Measurements from ENCODE around the gene DOCK4.

Gene DOCK4

DNA sequence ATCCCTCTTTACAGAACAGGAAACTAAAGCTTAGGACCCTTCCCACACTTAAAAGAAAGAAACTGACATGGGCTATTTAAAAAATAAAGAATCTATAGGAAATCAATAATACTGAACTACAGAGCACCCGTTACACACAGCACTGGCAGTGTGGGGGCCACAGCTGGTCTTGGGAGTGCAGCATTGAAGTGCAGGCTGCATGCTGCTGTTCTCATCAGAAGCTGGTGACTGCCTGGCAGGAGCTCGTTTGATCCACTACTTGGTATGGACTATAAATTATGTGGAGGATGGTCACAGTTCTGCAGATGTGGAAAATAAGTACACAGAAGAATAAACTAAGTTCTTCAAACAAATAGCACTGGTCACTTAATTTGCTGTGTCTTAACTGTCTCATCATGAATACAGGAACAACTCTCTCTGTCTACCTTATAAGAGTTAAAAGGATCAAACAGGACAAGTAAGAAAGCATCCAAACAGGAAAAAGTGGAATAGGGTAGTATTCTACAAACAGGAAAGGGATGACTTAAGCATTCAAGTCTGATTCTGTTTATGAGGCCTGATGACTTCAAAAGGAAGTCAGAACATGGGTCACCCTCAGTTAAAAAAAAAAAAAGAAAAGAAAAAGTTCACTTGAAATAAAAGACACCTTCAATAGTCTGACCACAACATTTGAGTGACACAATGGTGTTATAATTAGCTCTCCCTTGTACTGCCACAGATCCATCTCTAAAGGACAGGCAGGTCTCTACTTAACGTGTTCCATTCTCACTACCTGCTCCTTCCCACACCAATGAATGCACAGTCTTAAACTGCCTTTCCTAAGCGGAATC, 21.0 kb downstream of the DOCK4 start:
- Histone ChIP-seq H3K4me1 (ENCODE audit: control insufficient read depth, insufficient read depth, low read length) (no peaks in the 10 kb centered on the region), H3K36me3 (ENCODE audit: control insufficient read depth, insufficient read depth, low read length, severe bottlenecking) (no peaks in the 10 kb centered on the region), H3K27me3 (replicated peaks; ENCODE audit: control insufficient read depth, insufficient read depth, low read length) (no peaks in the 10 kb centered on the region), H3K4me3 (ENCODE audit: low read length) (no peak overlapping the region), H3K9me3 (ENCODE audit: control insufficient read depth, low read length) (no peaks in the 10 kb centered on the region), H3K9ac (ENCODE audit: low read length) (no peak overlapping the region)
- DNase-seq (ENCODE audit: low read depth) = no peak

DNA sequence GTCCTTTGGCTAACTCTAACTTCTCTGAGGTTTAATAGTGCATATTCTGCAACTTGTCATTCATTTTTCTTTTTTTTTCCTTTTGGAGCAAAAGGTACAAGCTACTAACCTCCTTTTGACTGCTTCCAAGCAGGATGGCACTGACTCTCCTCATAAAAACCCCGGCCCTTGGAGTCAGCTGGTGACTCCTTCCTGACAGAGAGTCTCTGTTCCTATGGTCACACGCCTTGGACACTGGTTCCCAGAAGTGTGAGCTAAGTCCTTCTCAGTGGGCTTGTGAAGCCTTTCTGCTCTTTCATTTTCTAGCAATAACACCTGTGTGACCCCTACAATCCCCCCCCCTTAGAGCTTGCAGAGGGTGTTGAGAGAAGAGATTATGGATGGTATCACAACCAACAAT, 21.7 kb downstream of the DOCK4 start:
- Histone ChIP-seq H3K27me3 (replicated peaks; ENCODE audit: control insufficient read depth, insufficient read depth, low read length) (no peaks in the 10 kb centered on the region), H3K9me3 (ENCODE audit: control insufficient read depth, low read length) (no peaks in the 10 kb centered on the region), H3K4me3 (ENCODE audit: low read length) (no peak overlapping the region), H3K9ac (ENCODE audit: low read length) (no peak overlapping the region), H3K4me1 (ENCODE audit: control insufficient read depth, insufficient read depth, low read length) (no peaks in the 10 kb centered on the region), H3K36me3 (ENCODE audit: control insufficient read depth, insufficient read depth, low read length, severe bottlenecking) (no peaks in the 10 kb centered on the region)
- DNase-seq (ENCODE audit: low read depth) = no peak

DNA sequence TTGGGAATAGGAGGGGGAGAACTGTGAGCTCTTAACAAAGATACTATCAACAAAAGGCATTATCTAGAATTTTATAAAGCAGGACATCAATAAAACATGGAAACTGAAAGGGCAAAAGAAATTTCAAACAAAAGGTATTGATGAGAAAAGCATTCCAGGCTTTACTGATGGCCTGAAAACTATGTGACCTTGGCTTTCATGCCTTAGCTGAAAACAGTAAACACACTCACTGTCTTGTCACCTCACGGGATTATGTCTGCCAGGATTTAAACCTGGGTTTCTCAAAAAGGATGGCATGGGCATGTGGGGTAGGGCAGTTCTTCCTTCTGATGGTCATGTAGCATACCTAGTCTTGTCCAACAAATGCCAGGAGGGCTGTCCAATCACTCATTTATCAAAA, 22.9 kb downstream of the DOCK4 start:
- Histone ChIP-seq H3K9ac (ENCODE audit: low read length) (no peak overlapping the region), H3K9me3 (ENCODE audit: control insufficient read depth, low read length) (no peaks in the 10 kb centered on the region), H3K4me3 (ENCODE audit: low read length) (no peak overlapping the region), H3K27me3 (replicated peaks; ENCODE audit: control insufficient read depth, insufficient read depth, low read length) (no peaks in the 10 kb centered on the region), H3K4me1 (ENCODE audit: control insufficient read depth, insufficient read depth, low read length) (no peaks in the 10 kb centered on the region), H3K36me3 (ENCODE audit: control insufficient read depth, insufficient read depth, low read length, severe bottlenecking) (no peaks in the 10 kb centered on the region)
- no peak for DNase-seq (ENCODE audit: low read depth)

DNA sequence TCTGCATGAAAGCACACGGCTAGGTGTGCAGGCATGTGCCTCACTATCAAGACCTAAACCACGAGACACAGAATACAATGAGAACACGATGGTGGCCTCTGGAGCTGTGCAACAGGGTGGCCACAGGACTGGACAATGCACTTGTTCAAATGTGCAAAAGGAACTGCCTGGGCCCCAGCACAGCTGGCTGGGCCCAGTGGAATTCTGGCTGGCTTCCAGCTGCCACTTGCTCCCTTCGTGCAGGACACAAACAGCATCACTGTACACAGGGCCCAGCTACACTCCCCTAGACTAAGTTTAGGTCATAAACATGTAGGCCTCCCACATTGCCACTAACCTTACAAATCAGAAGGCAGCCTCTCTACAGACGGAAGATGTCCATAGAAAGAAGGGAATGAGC, 23.4 kb downstream of the DOCK4 start:
- DNase-seq (ENCODE audit: low read depth) = no peak
- H3K36me3 ChIP-seq (ENCODE audit: control insufficient read depth, insufficient read depth, low read length, severe bottlenecking) = no peaks in the 10 kb centered on the region

DNA sequence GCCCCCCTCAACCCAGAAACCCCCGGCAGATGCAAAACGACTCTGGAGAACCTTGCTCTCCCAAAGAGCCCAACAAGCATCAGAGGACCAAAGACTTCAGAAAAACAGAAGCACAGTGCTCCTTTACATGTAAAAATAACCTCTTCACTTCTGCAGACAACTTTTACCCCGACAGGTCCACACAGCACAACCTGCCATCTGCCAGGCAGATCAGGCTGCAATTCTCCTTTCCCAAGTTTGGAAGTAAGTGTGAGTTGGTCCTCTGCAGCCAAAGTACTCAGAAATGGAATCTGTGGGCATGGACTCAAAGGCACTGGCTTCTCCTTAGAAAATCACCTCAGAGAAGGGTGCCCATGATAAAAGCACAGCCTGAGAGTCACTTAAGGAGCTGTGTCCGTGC, 26.0 kb downstream of the DOCK4 start:
- Histone ChIP-seq H3K9ac (ENCODE audit: low read length) (no peak overlapping the region), H3K9me3 (ENCODE audit: control insufficient read depth, low read length) (no peaks in the 10 kb centered on the region), H3K4me3 (ENCODE audit: low read length) (no peak overlapping the region), H3K36me3 (ENCODE audit: control insufficient read depth, insufficient read depth, low read length, severe bottlenecking) (no peaks in the 10 kb centered on the region), H3K4me1 (ENCODE audit: control insufficient read depth, insufficient read depth, low read length) (no peaks in the 10 kb centered on the region), H3K27me3 (replicated peaks; ENCODE audit: control insufficient read depth, insufficient read depth, low read length) (no peaks in the 10 kb centered on the region)
- DNase-seq (ENCODE audit: low read depth) = no peak

More for the DNA sequence above, 23.4 kb downstream of the DOCK4 start:
- no peak overlapping the region for H3K9ac ChIP-seq (ENCODE audit: low read length)
- H3K4me1 ChIP-seq (ENCODE audit: control insufficient read depth, insufficient read depth, low read length) = no peaks in the 10 kb centered on the region
- no peaks in the 10 kb centered on the region for H3K27me3 ChIP-seq (replicated peaks; ENCODE audit: control insufficient read depth, insufficient read depth, low read length)
- H3K4me3 ChIP-seq (ENCODE audit: low read length) = no peak overlapping the region
- no peaks in the 10 kb centered on the region for H3K9me3 ChIP-seq (ENCODE audit: control insufficient read depth, low read length)

DNA sequence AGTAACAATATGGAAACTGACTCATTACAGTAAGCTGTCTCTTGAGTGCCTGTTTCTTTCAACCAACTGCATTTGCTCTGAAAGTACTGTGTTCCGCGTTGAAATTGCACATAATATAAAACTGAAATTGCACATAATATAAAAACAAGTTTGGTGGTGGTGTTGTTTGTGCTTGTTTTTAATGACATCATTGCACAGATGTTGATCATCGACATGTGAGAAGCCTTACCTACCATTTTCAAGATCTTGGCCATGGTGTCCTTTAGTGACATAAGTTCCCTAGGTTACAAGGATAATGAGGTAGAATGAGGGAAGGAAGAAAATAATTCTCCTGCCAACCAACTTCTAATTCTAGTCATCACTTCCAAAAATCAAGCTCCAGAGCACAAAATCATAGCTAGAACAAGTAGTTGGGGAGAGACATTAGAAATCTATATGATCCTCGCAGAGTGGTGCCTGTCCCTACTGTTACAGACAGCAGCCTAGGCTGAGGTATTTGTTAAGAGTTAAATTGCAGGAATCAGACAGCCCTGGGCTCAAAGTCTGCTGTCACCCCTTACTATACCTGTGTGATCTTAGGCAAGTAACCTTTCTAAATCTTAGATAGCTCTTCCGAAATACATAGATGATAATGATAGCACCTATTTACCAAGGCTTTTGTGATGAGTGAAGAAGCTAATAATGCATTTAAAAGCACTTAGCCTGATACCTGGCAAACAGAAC, 29.3 kb downstream of the DOCK4 start:
- Histone ChIP-seq H3K9ac (ENCODE audit: low read length) (no peak overlapping the region), H3K36me3 (ENCODE audit: control insufficient read depth, insufficient read depth, low read length, severe bottlenecking) (no peaks in the 10 kb centered on the region), H3K4me3 (ENCODE audit: low read length) (no peak overlapping the region), H3K9me3 (ENCODE audit: control insufficient read depth, low read length) (no peaks in the 10 kb centered on the region), H3K27me3 (replicated peaks; ENCODE audit: control insufficient read depth, insufficient read depth, low read length) (no peaks in the 10 kb centered on the region), H3K4me1 (ENCODE audit: control insufficient read depth, insufficient read depth, low read length) (peaks cover 8% of the 10 kb centered on the region)
- no peak for DNase-seq (ENCODE audit: low read depth)

DNA sequence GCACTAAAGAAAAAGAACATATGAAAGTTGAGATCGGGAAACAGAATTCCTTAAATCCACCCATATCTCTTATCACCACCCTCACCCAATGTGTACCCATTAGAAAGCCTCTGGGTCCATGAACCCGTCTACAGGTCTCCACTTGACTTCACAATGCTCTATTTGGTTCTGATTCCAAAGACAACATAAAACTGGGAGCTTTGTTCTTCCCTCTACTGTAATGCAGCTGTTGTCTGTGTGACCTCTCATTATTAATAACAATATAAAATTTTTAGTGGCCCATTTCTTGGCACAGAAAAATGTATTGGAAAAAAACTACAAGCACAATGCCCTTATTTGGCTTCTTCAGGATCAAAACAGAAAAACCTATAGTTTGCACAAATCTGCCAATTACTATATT, 30.0 kb downstream of the DOCK4 start:
- Histone ChIP-seq H3K36me3 (ENCODE audit: control insufficient read depth, insufficient read depth, low read length, severe bottlenecking) (no peaks in the 10 kb centered on the region), H3K9me3 (ENCODE audit: control insufficient read depth, low read length) (no peaks in the 10 kb centered on the region), H3K4me3 (ENCODE audit: low read length) (no peak overlapping the region), H3K27me3 (replicated peaks; ENCODE audit: control insufficient read depth, insufficient read depth, low read length) (no peaks in the 10 kb centered on the region), H3K9ac (ENCODE audit: low read length) (no peak overlapping the region), H3K4me1 (ENCODE audit: control insufficient read depth, insufficient read depth, low read length) (peaks cover 8% of the 10 kb centered on the region)
- no peak for DNase-seq (ENCODE audit: low read depth)

DNA sequence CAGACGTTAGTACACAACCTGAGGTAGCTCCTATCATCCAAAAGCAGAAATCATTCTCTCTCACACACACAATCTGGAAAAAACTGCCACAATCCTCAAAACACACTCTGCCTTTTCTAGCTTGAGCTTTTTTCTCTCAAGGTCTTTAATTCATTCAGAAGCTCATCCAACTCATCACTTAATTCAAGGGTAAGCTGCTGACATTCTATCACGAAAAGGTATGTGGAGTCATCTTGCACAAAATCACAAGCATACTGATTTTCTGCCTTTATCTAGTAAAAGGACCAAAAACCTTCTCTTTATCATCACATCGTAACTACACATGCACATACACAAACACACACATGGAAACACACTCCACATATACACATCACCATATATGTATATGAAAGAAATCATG, 32.0 kb downstream of the DOCK4 start:
- no peak for DNase-seq (ENCODE audit: low read depth)
- H3K9me3 ChIP-seq (ENCODE audit: control insufficient read depth, low read length) = no peaks in the 10 kb centered on the region

DNA sequence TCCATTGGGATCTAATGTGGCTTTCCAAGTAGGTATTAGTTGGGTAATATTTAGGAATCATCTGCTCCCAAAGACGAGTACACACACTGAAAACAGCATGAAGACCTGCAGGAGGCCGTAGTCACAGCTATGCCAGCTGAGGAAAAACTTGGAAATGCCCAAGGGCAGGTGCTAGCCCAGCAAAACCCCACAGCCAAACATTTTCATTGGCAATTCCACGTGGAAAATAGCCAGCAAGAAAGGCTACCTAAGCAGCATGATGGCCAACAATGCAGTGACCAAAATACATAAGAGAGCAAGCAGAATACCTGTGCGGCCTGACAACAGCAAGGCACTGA, 32.7 kb downstream of the DOCK4 start:
- no peaks in the 10 kb centered on the region for H3K36me3 ChIP-seq (ENCODE audit: control insufficient read depth, insufficient read depth, low read length, severe bottlenecking)
- H3K4me3 ChIP-seq (ENCODE audit: low read length) = no peak overlapping the region
- H3K9me3 ChIP-seq (ENCODE audit: control insufficient read depth, low read length) = no peaks in the 10 kb centered on the region
- H3K9ac ChIP-seq (ENCODE audit: low read length) = no peak overlapping the region
- no peak for DNase-seq (ENCODE audit: low read depth)
- H3K27me3 ChIP-seq (replicated peaks; ENCODE audit: control insufficient read depth, insufficient read depth, low read length) = no peaks in the 10 kb centered on the region
- H3K4me1 ChIP-seq (ENCODE audit: control insufficient read depth, insufficient read depth, low read length) = peaks cover 8% of the 10 kb centered on the region

More for the DNA sequence above, 32.0 kb downstream of the DOCK4 start:
- Histone ChIP-seq H3K27me3 (replicated peaks; ENCODE audit: control insufficient read depth, insufficient read depth, low read length) (no peaks in the 10 kb centered on the region), H3K4me3 (ENCODE audit: low read length) (no peak overlapping the region), H3K4me1 (ENCODE audit: control insufficient read depth, insufficient read depth, low read length) (peaks cover 8% of the 10 kb centered on the region), H3K36me3 (ENCODE audit: control insufficient read depth, insufficient read depth, low read length, severe bottlenecking) (no peaks in the 10 kb centered on the region), H3K9ac (ENCODE audit: low read length) (no peak overlapping the region)

DNA sequence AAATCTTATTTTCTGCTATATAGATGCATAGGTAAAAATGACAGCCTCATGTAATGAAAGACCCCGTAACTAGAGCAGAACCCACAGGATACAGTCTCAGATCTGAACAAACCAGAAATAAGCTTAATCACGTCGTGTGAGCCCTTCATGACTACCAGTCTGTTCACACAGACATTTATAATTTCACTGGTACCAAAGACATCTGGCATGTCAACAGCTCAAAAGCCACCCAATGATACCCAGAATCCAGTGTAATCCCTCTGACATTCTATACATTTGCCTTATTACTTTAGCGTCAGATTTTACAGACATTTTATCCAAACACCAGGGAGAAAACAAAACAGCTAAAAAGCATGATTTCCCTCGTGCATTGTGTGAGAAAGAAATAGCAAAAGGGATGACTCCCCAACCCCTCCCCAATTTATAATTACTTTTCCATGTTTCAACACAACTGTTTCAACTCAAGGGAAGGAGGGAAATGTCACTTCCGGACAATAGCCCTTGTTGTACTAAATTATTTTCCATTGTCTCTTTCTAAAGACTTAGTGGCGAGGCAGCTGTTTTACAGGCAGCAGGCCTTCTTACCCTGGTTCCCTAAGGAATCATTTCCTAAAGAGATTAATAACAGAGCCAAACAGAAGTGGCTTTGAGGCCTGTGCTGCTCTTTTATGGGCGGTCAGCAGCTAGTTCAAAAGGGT, 33.2 kb downstream of the DOCK4 start:
- Histone ChIP-seq H3K4me3 (ENCODE audit: low read length) (no peak overlapping the region), H3K9me3 (ENCODE audit: control insufficient read depth, low read length) (no peaks in the 10 kb centered on the region), H3K4me1 (ENCODE audit: control insufficient read depth, insufficient read depth, low read length) (peaks cover 8% of the 10 kb centered on the region), H3K9ac (ENCODE audit: low read length) (no peak overlapping the region), H3K36me3 (ENCODE audit: control insufficient read depth, insufficient read depth, low read length, severe bottlenecking) (no peaks in the 10 kb centered on the region), H3K27me3 (replicated peaks; ENCODE audit: control insufficient read depth, insufficient read depth, low read length) (no peaks in the 10 kb centered on the region)
- DNase-seq (ENCODE audit: low read depth) = peak; percentile 4

DNA sequence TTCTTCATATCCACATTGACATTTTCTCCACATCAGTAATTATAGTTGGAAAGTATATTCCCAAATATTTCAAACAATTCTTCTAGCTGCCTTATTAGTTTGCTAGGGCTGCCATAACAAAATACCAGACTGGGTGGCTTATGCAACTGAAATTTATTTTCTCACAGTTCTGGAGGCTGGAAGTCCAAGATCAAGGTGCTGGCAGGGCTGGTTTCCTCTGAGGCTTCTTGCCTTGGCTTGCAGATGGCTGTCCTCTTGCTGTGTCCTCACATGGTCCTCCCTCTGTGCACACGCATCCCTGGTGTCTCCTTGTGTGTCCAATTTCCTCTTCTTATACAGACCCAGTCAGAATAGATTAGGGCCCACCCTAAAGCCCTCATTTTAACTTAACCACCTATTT, 34.5 kb downstream of the DOCK4 start:
- Histone ChIP-seq H3K4me3 (ENCODE audit: low read length) (no peak overlapping the region), H3K4me1 (ENCODE audit: control insufficient read depth, insufficient read depth, low read length) (peaks cover 8% of the 10 kb centered on the region), H3K9me3 (ENCODE audit: control insufficient read depth, low read length) (no peaks in the 10 kb centered on the region), H3K36me3 (ENCODE audit: control insufficient read depth, insufficient read depth, low read length, severe bottlenecking) (no peaks in the 10 kb centered on the region), H3K27me3 (replicated peaks; ENCODE audit: control insufficient read depth, insufficient read depth, low read length) (no peaks in the 10 kb centered on the region), H3K9ac (ENCODE audit: low read length) (no peak overlapping the region)
- no peak for DNase-seq (ENCODE audit: low read depth)
